Forelimb muscle (tissue), 1 donor: Measurements from ENCODE around the gene MVP. TPM values are rescaled to one million over a fixed set of nuclear protein-coding genes. Genes with fewer than 3 reads are reported as not detected.
"Not testable (repeated sequence)": the region's sequence is repeated elsewhere in the genome, so short reads cannot be mapped to it uniquely, and the experiment has no call there.

ENCODE experiments used
- DNase-seq: peaks from one replicate; pipeline ENCODE4 v3.0.0-alpha.2; 2013; ENCODE audit warnings: low read depth
- polyA plus RNA-seq: library from polyadenylated mRNA; unstranded; fragments of 120-200 nt; gene quantifications from one replicate; pipeline ENCODE4 v1.2.1, GENCODE V29; 2013; ENCODE audit not compliant: insufficient read length

MVP gene
- polyA plus RNA-seq, 1 donor, result 17.9 TPM

- DNase-seq, result no peak
Observed at GRCh38 chr16:29815032-29815721, 5.1 kb upstream of the MVP start.

DNA sequence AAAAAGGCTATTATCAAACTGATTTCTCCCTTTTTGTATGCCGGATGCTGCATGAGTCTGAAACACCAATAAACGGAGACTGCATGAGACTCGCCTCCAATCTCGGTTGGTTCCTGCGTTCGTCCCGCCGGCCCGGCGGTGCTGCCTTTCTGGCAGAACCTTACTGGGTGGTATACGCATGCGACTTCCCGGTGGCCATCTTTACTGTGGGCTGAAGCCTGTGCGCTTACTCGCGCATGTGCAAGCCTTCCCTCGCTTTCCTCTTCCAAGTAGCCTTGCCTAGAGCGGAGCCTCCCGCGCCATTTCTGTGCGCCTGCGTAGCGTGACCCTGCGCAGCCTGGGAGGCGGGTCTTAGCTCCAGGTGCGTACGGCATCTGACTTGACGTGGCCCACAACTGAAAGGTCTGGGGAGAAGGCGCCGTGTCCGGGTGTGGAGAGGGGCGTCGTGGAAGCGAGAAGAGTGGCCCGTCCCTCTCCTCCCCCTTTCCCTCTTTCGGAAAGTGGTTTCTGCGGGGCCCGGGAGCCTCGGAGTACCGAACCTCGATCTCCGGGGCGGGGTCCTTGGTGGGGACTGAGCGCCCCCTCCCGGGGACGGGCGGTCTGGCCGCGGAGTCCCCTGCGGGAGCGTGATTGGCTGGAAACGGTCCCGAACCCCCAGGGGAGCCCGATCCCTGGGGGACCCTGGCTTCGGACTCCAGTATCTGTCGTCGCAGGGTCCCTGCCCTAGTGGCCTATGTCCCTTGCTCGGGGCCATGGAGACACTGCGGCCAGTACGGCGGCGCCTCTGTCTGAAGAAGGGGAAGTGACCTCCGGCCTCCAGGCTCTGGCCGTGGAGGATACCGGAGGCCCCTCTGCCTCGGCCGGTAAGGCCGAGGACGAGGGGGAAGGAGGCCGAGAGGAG lies 4.2 kb upstream of the MVP start, which contains the start of gene PAGR1:
Gene PAGR1, plus strand, starts transcription at position 360 of the 901 bp plus-strand sequence. Its CDS starts 374 bp downstream, at position 734.
- DNase-seq, result peak; percentile 99

DNA sequence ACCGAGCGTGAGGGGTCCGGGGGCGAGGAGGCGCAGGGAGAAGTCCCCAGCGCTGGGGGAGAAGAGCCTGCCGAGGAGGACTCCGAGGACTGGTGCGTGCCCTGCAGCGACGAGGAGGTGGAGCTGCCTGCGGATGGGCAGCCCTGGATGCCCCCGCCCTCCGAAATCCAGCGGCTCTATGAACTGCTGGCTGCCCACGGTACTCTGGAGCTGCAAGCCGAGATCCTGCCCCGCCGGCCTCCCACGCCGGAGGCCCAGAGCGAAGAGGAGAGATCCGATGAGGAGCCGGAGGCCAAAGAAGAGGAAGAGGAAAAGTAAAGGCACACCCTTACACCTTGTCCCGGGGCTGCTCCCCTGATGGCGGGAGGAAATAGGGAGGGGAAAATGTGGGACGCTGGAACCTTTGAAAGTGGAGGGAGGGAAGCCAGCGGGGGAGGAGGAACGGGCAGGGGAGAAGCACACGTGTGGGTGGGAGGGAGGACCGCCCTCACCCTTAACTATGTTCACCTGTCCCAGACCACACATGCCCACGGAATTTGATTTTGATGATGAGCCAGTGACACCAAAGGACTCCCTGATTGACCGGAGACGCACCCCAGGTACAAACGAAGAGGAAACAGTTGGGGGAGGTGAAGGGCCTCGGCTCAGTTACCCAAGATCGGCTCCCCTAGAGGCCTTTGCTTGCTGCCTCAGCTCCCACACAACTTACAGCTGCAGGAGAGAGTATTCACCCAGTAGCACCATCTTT lies 3.4 kb upstream of the MVP start:
- no peak for DNase-seq

DNA sequence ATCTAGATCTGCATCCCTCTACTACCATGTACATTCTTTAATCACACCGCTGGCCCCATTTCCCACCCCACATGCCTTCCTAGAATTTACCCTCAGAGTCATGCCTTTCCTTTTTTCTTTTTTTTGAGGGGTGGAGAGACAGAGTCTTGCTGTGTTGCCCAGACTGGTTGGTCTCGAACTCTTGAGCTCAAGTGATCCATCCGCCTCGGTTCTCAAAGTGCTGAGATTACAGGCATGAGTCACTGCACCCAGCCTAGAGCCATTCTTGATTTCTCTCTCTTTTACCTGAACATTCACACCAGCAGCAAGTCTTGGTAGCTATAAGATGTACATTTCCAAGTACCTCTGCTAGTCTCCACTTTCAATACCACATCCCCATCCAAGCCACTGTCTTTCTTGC lies 2.2 kb upstream of the MVP start:
- DNase-seq, result no peak

- no peak for DNase-seq
Observed at GRCh38 chr16:29819506-29819905, 756 bp upstream of the MVP start.

DNA sequence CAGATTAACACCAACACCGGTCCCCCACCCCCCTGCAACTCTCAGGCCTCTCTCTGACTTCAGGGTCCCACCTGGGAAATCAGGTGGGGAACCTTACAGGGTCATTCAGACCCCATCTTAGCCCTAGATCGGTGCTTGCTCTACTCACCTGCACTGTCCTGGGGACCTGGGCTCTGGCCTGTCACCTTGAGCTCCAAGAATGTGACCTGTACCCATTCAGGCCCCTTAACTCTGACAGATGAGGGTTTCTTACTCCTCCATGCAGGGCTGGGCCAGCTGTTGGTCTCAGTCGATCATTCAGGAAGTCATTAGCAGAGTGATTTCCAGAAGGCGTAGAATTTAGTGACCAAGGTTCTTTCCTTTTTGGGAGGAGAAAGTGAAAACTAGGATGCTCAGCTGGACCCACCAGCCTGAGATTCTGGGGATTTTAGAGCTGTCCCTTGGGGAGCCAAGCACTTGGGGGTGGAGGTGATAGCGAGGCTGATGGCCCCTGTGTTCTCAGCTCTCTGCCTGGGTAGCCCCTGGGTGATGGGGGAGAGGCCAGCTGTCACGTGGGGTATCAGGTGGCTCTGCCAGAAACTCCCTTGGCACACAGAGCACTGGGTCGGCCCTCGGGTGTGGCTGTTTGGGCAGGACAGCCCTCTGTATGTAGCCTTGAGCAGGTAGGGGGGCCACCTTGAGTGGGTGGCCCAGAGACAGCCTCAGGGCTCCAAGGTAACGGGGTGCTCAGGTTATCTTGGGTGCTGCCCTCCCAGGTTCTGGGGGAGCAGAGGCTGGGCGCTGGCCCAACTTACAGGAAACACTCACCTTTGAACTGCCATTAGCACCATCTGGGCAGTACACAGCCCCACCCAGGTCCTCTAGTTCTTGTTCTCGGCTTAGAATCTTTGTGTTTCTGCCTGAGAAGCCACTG lies 724 bp downstream of the MVP start:
- DNase-seq, result no peak

- DNase-seq, result no peak
Observed at GRCh38 chr16:29821643-29822115, 1.4 kb downstream of the MVP start.

GRCh38 chr16:29824589-29825144 lies 4.4 kb downstream of the MVP start:
- no peak for DNase-seq

GRCh38 chr16:29825145-29826044 lies 5.1 kb downstream of the MVP start:
- DNase-seq, result no peak

GRCh38 chr16:29826342-29826695 lies 6.1 kb downstream of the MVP start:
- DNase-seq, result no peak

GRCh38 chr16:29830774-29831173 lies 10.5 kb downstream of the MVP start:
- no peak for DNase-seq

DNA sequence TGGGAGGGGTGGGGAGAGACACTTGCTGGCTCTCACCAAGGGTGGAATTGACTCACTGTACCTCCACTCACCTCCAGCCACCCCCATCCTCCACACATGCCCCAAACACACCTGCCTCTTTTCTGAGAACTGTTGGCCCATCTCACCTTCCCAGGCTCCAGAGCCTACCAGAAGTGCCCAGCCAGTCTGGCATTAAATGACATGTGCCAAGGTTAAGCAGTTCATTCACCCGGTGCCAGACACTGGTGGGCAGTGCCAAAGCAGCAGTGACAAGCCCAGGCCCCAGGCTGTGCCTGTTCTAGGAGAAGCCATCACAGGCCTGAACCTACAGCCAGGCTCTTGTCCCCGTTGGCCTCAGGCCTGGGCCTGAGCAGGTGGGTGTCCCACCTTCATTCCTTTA lies 11.2 kb downstream of the MVP start:
- DNase-seq, result no peak

- not testable (repeated sequence) for DNase-seq
Observed at GRCh38 chr16:29833219-29833618, 13.0 kb downstream of the MVP start.

DNA sequence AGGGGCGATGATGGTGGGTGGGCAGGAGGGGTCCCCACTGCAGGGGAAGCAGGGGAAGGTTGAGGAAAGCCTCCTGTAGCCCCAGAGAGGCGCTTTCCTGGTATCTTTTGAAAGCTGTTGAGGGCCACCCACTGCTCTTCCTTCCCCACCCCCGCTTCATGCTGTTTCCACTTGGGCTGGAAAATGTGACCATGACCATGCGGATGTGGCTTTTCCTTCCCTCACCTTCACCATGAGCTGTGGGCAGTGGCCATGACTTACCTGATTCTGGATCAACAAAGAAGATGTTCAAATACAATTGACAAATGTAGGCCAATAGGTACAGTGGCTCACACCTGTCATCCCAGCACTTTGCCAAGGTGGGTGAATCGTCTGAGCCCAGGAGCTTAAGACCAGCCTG lies 13.8 kb downstream of the MVP start:
- DNase-seq, result no peak

- no peak for DNase-seq
Observed at GRCh38 chr16:29835926-29836325, 15.7 kb downstream of the MVP start.

DNA sequence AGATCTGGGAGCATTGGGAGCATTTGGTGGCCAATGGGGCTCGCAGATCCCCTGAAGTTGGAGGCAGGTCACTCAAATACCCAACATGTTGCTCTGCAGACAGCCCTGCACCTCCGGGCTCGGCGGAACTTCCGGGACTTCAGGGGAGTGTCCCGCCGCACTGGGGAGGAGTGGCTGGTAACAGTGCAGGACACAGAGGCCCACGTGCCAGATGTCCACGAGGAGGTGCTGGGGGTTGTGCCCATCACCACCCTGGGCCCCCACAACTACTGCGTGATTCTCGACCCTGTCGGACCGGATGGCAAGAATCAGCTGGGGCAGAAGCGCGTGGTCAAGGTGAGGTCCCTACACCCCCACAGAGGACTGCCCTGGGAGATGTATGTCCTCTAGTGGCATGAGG lies 16.4 kb downstream of the MVP start:
- DNase-seq, result no peak

GRCh38 chr16:29837841-29838240 lies 17.6 kb downstream of the MVP start:
- DNase-seq, result no peak

DNA sequence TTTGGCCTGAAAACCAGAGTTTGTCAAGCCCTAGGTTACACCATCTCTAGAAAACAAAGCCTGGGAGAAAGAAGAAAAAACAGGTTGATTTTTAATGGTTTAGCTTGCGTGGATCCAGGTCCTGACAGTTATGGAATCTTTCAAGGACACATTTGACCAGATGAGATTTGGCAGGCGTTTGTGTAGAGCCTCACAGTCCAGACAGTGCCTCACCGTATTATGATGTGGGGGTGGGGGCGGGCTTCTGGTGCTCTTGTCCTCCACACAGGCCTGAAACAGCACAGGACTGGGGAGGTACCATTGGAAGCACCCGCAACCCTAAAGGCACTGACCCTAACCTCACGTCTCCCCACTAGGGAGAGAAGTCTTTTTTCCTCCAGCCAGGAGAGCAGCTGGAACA lies 19.6 kb downstream of the MVP start:
- DNase-seq, result no peak

- DNase-seq, result no peak
Observed at GRCh38 chr16:29840240-29840639, 20.0 kb downstream of the MVP start.

GRCh38 chr16:29841631-29842030 lies 21.4 kb downstream of the MVP start:
- no peak for DNase-seq
